GM19328 (cell line): Measurements from ENCODE around the gene USP24.
"Not testable (repeated sequence)": the region's sequence is repeated elsewhere in the genome, so short reads cannot be mapped to it uniquely, and the experiment has no call there.

ENCODE experiments used
- ATAC-seq: cut with Tn5 transposase; IDR thresholded peaks from one replicate; pipeline ENCODE4 v1.9.1; 2021; ENCODE audit warnings: mild to moderate bottlenecking, moderate library complexity; ENCODE audit not compliant: unreplicated experiment

Gene USP24

GRCh38 chr1:55124470-55124869 lies 90.7 kb downstream of the USP24 start:
- no peak for ATAC-seq

GRCh38 chr1:55120538-55120937 lies 94.6 kb downstream of the USP24 start:
- ATAC-seq = no peak

GRCh38 chr1:55118651-55119329 lies 96.4 kb downstream of the USP24 start:
- ATAC-seq = no peak

GRCh38 chr1:55117941-55118340 lies 97.2 kb downstream of the USP24 start:
- no peak for ATAC-seq

GRCh38 chr1:55109005-55109404 lies 106.2 kb downstream of the USP24 start:
- not testable (repeated sequence) for ATAC-seq

GRCh38 chr1:55107101-55107500 lies 108.1 kb downstream of the USP24 start:
- ATAC-seq = no peak

- ATAC-seq = no peak
Measured at GRCh38 chr1:55103891-55104290, 111.3 kb downstream of the USP24 start.

GRCh38 chr1:55095095-55095494 lies 120.1 kb downstream of the USP24 start:
- ATAC-seq = no peak

- ATAC-seq = no peak
Measured at GRCh38 chr1:55092475-55092874, 122.7 kb downstream of the USP24 start.

GRCh38 chr1:55089683-55090082 lies 125.5 kb downstream of the USP24 start:
- no peak for ATAC-seq

- no peak for ATAC-seq
Measured at GRCh38 chr1:55088413-55088812, 126.8 kb downstream of the USP24 start.

- no peak for ATAC-seq
Measured at GRCh38 chr1:55087439-55087838, 127.7 kb downstream of the USP24 start.

GRCh38 chr1:55084257-55084656 lies 130.9 kb downstream of the USP24 start:
- no peak for ATAC-seq

- no peak for ATAC-seq
Measured at GRCh38 chr1:55081905-55082296, 133.3 kb downstream of the USP24 start.

GRCh38 chr1:55081188-55081904 lies 133.8 kb downstream of the USP24 start:
- ATAC-seq = no peak

GRCh38 chr1:55079651-55080050 lies 135.5 kb downstream of the USP24 start:
- no peak for ATAC-seq

GRCh38 chr1:55078470-55078869 lies 136.7 kb downstream of the USP24 start:
- no peak for ATAC-seq

GRCh38 chr1:55076356-55076755 lies 138.8 kb downstream of the USP24 start:
- no peak for ATAC-seq

GRCh38 chr1:55074455-55074854 lies 140.7 kb downstream of the USP24 start:
- no peak for ATAC-seq

- no peak for ATAC-seq
Measured at GRCh38 chr1:55073187-55073916, 141.8 kb downstream of the USP24 start.

GRCh38 chr1:55071477-55071876 lies 143.7 kb downstream of the USP24 start:
- ATAC-seq = no peak
